Neural progenitor cell (in vitro differentiated cells): ENCODE measurements around the gene UMAD1.

Experiments used
- EZH2 ChIP-seq: fragments of 200-600 bp; sonication (generic); IDR thresholded peaks from 2 replicates; pipeline ENCODE4 v1.6.1; 2017; ENCODE audit warnings: antibody characterized with exemption, mild to moderate bottlenecking, moderate library complexity
- EZH2phosphoT487 ChIP-seq: fragments of 200-600 bp; sonication (generic); IDR thresholded peaks from 2 replicates; pipeline ENCODE4 v1.6.1; 2017; ENCODE audit warnings: antibody characterized with exemption
- TF ChIP-seq, protein P1 (sequence below): fragments of 200-600 bp; sonication (generic); IDR thresholded peaks from 2 replicates; pipeline ENCODE4 v1.5.1; 2017; ENCODE audit warnings: antibody characterized with exemption, mild to moderate bottlenecking

DNA sequence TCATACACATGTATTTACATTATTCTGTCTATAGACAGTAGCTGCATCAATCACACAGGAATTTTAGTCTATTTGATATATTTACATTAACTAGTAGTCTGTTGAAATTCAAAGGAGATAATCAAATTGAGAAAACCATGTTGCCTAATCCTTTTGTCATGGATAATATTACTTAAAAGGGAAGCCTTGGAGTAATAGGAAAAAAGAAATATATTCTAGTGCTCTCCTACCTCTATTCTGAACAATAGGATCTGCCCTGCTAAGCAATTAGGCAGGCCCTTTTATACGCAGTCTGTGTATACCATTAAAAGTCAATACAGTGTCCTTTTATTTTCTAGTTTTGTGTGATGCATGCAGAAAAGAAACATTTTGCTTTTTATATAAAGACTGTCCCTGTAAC is 24.5 kb downstream of the UMAD1 start:
- TF ChIP-seq, protein P1, sequence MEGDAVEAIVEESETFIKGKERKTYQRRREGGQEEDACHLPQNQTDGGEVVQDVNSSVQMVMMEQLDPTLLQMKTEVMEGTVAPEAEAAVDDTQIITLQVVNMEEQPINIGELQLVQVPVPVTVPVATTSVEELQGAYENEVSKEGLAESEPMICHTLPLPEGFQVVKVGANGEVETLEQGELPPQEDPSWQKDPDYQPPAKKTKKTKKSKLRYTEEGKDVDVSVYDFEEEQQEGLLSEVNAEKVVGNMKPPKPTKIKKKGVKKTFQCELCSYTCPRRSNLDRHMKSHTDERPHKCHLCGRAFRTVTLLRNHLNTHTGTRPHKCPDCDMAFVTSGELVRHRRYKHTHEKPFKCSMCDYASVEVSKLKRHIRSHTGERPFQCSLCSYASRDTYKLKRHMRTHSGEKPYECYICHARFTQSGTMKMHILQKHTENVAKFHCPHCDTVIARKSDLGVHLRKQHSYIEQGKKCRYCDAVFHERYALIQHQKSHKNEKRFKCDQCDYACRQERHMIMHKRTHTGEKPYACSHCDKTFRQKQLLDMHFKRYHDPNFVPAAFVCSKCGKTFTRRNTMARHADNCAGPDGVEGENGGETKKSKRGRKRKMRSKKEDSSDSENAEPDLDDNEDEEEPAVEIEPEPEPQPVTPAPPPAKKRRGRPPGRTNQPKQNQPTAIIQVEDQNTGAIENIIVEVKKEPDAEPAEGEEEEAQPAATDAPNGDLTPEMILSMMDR, result no peak
- TF ChIP-seq EZH2phosphoT487, result no peak
- no peak for TF ChIP-seq EZH2
